H1 (cell line): Measurements from ENCODE around the gene EZH1. TPM values are rescaled to one million over a fixed set of nuclear protein-coding genes. Genes with fewer than 3 reads are reported as not detected.

Source experiments
- ASH2L ChIP-seq: fragments of 200-600, 300-600 bp; sonication (generic); IDR thresholded peaks from one replicate; pipeline ENCODE4 v1.7.1; 2017; ENCODE audit warnings: low read length
- CEBPB ChIP-seq: IDR thresholded peaks from 2 replicates; pipeline ENCODE4 v1.6.1; 2012; ENCODE audit warnings: low read depth, low read length
- GABPA ChIP-seq: IDR thresholded peaks from 2 replicates; pipeline ENCODE4 v1.6.1; 2011; ENCODE audit warnings: mild to moderate bottlenecking, low read length, moderate library complexity, borderline replicate concordance; ENCODE audit not compliant: insufficient read depth
- HDAC6 ChIP-seq: IDR thresholded peaks from one replicate; pipeline ENCODE4 v1.7.1; 2012; ENCODE audit warnings: low read depth, mild to moderate bottlenecking, inconsistent platforms, low read length, moderate library complexity
- JUN ChIP-seq: IDR thresholded peaks from 2 replicates; pipeline ENCODE4 v1.6.1; 2011; ENCODE audit warnings: low read depth, mild to moderate bottlenecking, improper control_type of control experiment, low read length
- PHF8 ChIP-seq: fragments of 200-600 bp; sonication (generic); conservative IDR thresholded peaks from 2 replicates; pipeline ENCODE4 v1.7.1; 2012; ENCODE audit warnings: low read depth, mild to moderate bottlenecking, inconsistent platforms, low read length, moderate library complexity
- SIRT6 ChIP-seq: IDR thresholded peaks from one replicate; pipeline ENCODE4 v1.7.1; 2012; ENCODE audit warnings: low read length, inconsistent platforms
- SIX5 ChIP-seq: IDR thresholded peaks from 2 replicates; pipeline ENCODE4 v1.6.1; 2011; ENCODE audit warnings: mild to moderate bottlenecking, low read depth, low read length
- SRF ChIP-seq: IDR thresholded peaks from 2 replicates; pipeline ENCODE4 v1.6.1; 2011; ENCODE audit warnings: mild to moderate bottlenecking, low read depth, low read length, moderate library complexity
- TBP ChIP-seq: IDR thresholded peaks from 2 replicates; pipeline ENCODE4 v1.6.1; 2011; ENCODE audit warnings: low read depth, low read length, improper control_type of control experiment
- polyA plus RNA-seq, 7 experiments: library from polyadenylated mRNA; depleted of rRNA in 3 of 7; stranded (reverse) in 5 of 7; unstranded in 2 of 7; fragments of >200 nt in 5 of 7; fragments of 200-250 nt in 2 of 7; gene quantifications; 1 replicate in 5 of 7; 2 replicates in 1 of 7; 4 replicates in 1 of 7; pipeline versions ENCODE4 v1.2.1 to v1.2.3, GENCODE V29; 2011 to 2013; ENCODE audit warnings: missing spikeins in 2 of 7, mixed read lengths in 2 of 7
- total RNA-seq: library from RNA; stranded (reverse); fragmentation: NEBNext Ultra II Directional; extraction: Animal tissue kit (Norgen Biotek cat#: 25700); gene quantifications from 2 replicates; pipeline ENCODE4 v1.2.1, GENCODE V29; 2021

EZH1 gene
- total and polyA plus RNA-seq, 2 of the 8 experiments (the other 6 are each of a cell fraction or from before 2014, with no cell fraction given) = 17.4 to 20.8 TPM

- no peak for TF ChIP-seq GABPA
- no peak for TF ChIP-seq TBP
- no peak for TF ChIP-seq SIX5
- no peak for TF ChIP-seq JUN
- no peak for TF ChIP-seq ASH2L
- no peak for TF ChIP-seq CEBPB
- TF ChIP-seq HDAC6 = no peak
- no peak for TF ChIP-seq PHF8
- no peak for TF ChIP-seq SRF
- no peak for TF ChIP-seq SIRT6
Observed at GRCh38 chr17:42674755-42675347, 70.0 kb downstream of the EZH1 start (continued).
